ENCODE results near the gene TSSC4.

DNA sequence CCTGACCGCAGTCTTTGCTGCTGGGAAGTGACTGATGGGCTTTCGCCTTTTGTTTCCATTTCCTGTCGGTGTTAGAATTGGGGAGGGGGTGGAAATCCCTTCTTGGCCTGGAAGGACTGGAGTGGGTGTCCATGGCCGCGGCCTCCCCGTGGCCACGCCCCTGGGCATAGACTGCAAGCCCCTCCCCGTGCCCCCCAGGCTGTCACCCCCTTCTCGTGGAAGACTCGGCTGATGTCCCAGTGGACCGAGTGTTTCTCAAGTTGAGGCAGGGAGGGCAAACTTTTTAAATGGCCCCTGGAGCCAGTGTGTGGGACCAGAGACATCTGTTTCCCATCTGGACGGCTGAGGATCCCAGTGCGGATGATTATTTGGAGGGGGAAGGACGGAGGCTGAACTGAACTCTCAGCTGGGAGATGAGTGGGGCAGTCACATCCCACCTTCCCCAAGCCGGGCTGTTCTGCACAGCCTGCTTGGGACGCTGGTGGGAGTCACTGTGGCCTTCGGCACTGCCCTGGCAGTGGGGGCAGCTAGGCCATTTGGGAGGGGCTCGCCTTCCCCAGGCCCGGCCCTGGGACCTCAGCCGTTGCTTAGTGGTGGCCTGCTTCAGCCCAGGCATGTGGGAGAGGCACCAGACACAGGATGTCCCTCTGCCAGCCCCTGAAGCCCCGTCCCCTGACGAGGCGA is 21.9 kb upstream of the TSSC4 start:
- TF ChIP-seq ZNF121 (tag by site-specific recombination; IDR thresholded peaks at IDR 0.05) (no peak), ZNF211 (tag by site-specific recombination; IDR thresholded peaks at IDR 0.05; ENCODE audit: low read depth) (no peak), ZBTB1 (tag by site-specific recombination; IDR thresholded peaks at IDR 0.05) (no peak), ZNF596 (tag by site-specific recombination; IDR thresholded peaks at IDR 0.05) (no peak), ZNF274 (IDR thresholded peaks at IDR 0.05; ENCODE audit: low read length) (no peak), ZNF274 (tag by site-specific recombination; IDR thresholded peaks at IDR 0.05; ENCODE audit: borderline replicate concordance) (no peak), ZNF830 (tag by site-specific recombination; IDR thresholded peaks at IDR 0.05; ENCODE audit: low read depth) (no peak), OVOL3 (tag by site-specific recombination; IDR thresholded peaks at IDR 0.05) (no peak), ZNF2 (tag by site-specific recombination; IDR thresholded peaks at IDR 0.05) (no peak), ZNF169 (tag by site-specific recombination; IDR thresholded peaks at IDR 0.05) (no peak), ZNF324 (tag by site-specific recombination; IDR thresholded peaks at IDR 0.05) (no peak)
- TF ChIP-seq, protein P1, sequence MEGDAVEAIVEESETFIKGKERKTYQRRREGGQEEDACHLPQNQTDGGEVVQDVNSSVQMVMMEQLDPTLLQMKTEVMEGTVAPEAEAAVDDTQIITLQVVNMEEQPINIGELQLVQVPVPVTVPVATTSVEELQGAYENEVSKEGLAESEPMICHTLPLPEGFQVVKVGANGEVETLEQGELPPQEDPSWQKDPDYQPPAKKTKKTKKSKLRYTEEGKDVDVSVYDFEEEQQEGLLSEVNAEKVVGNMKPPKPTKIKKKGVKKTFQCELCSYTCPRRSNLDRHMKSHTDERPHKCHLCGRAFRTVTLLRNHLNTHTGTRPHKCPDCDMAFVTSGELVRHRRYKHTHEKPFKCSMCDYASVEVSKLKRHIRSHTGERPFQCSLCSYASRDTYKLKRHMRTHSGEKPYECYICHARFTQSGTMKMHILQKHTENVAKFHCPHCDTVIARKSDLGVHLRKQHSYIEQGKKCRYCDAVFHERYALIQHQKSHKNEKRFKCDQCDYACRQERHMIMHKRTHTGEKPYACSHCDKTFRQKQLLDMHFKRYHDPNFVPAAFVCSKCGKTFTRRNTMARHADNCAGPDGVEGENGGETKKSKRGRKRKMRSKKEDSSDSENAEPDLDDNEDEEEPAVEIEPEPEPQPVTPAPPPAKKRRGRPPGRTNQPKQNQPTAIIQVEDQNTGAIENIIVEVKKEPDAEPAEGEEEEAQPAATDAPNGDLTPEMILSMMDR (tag by site-specific recombination; IDR thresholded peaks at IDR 0.05) = no peak
- TF ChIP-seq, protein P2, sequence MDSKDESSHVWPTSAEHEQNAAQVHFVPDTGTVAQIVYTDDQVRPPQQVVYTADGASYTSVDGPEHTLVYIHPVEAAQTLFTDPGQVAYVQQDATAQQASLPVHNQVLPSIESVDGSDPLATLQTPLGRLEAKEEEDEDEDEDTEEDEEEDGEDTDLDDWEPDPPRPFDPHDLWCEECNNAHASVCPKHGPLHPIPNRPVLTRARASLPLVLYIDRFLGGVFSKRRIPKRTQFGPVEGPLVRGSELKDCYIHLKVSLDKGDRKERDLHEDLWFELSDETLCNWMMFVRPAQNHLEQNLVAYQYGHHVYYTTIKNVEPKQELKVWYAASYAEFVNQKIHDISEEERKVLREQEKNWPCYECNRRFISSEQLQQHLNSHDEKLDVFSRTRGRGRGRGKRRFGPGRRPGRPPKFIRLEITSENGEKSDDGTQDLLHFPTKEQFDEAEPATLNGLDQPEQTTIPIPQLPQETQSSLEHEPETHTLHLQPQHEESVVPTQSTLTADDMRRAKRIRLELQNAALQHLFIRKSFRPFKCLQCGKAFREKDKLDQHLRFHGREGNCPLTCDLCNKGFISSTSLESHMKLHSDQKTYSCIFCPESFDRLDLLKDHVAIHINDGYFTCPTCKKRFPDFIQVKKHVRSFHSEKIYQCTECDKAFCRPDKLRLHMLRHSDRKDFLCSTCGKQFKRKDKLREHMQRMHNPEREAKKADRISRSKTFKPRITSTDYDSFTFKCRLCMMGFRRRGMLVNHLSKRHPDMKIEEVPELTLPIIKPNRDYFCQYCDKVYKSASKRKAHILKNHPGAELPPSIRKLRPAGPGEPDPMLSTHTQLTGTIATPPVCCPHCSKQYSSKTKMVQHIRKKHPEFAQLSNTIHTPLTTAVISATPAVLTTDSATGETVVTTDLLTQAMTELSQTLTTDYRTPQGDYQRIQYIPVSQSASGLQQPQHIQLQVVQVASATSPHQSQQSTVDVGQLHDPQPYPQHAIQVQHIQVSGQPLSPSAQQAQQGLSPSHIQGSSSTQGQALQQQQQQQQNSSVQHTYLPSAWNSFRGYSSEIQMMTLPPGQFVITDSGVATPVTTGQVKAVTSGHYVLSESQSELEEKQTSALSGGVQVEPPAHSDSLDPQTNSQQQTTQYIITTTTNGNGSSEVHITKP (tag by site-specific recombination; IDR thresholded peaks at IDR 0.05) = no peak
